ENCODE measurements around the gene PTCD1. TPM values are rescaled to one million over a fixed set of nuclear protein-coding genes. Genes with fewer than 3 reads are reported as not detected.

The PTCD1 gene
- total RNA-seq, 1 donor from 2014 or later: 6.1 TPM

GRCh38 chr7:99402854-99403253, 35.7 kb downstream of the PTCD1 start:
- H3K27ac ChIP-seq: no peak overlapping the region
- intact Hi-C loops (cut with DNase I): loop anchor here (10.0 kb wide), 1 partner anchor 258 kb away; the partner anchor contains the start of gene SMURF1
- peaks cover 0 to 59% of the 10 kb centered on the region in 2 donors for H3K36me3 ChIP-seq

GRCh38 chr7:99399597-99399996, 39.0 kb downstream of the PTCD1 start:
- no peaks in the 10 kb centered on the region for H3K27me3 ChIP-seq
- intact Hi-C loops (cut with DNase I): no loop called here
- H3K4me1 ChIP-seq: peaks cover 3% of the 10 kb centered on the region
- no peaks in the 10 kb centered on the region for H3K9me3 ChIP-seq
- no peak for DNase-seq (ENCODE audit: extremely low spot score in 2 of 2)
- peaks cover 0 to 90% of the 10 kb centered on the region in 2 donors for H3K36me3 ChIP-seq
- no peak overlapping the region for H3K4me3 ChIP-seq
- no peak overlapping the region for H3K27ac ChIP-seq
- no peak for TF ChIP-seq POLR2AphosphoS5 (IDR thresholded peaks at IDR 0.05; ENCODE audit: insufficient read depth in 1 of 2, low read depth in 1 of 2)

More at GRCh38 chr7:99402854-99403253, 35.7 kb downstream of the PTCD1 start:
- TF ChIP-seq POLR2AphosphoS5 (IDR thresholded peaks at IDR 0.05; ENCODE audit: insufficient read depth in 1 of 2, low read depth in 1 of 2): no peak
- TF ChIP-seq CTCF (IDR thresholded peaks at IDR 0.05): no peak
- TF ChIP-seq POLR2A (IDR thresholded peaks at IDR 0.05): no peak
- H3K9me3 ChIP-seq: no peaks in the 10 kb centered on the region
- no peak overlapping the region for H3K4me3 ChIP-seq
- peaks cover 36% of the 10 kb centered on the region for H3K4me1 ChIP-seq
- no peak for DNase-seq (ENCODE audit: extremely low spot score in 2 of 2)
- no peaks in the 10 kb centered on the region for H3K27me3 ChIP-seq

GRCh38 chr7:99398891-99399445, 39.6 kb downstream of the PTCD1 start:
- H3K4me3 ChIP-seq: no peak overlapping the region
- intact Hi-C loops (cut with DNase I): no loop called here
- TF ChIP-seq POLR2A (IDR thresholded peaks at IDR 0.05) (no peak), CTCF (IDR thresholded peaks at IDR 0.05) (no peak)
- DNase-seq (ENCODE audit: extremely low spot score in 2 of 2): no peak
- peaks cover 0 to 94% of the 10 kb centered on the region in 2 donors for H3K36me3 ChIP-seq
- no peaks in the 10 kb centered on the region for H3K27me3 ChIP-seq
- H3K27ac ChIP-seq: no peak overlapping the region
- H3K4me1 ChIP-seq: peaks cover 2% of the 10 kb centered on the region
- H3K9me3 ChIP-seq: no peaks in the 10 kb centered on the region

- Histone ChIP-seq H3K27ac (no peak overlapping the region), H3K36me3 (peaks cover 0 to 78% of the 10 kb centered on the region in 2 donors), H3K4me3 (no peak overlapping the region), H3K9me3 (no peaks in the 10 kb centered on the region), H3K4me1 (peaks cover 17% of the 10 kb centered on the region), H3K27me3 (no peaks in the 10 kb centered on the region)
- DNase-seq (ENCODE audit: extremely low spot score in 2 of 2): no peak
- intact Hi-C loops (cut with DNase I): no loop called here
- TF ChIP-seq POLR2AphosphoS5 (IDR thresholded peaks at IDR 0.05; ENCODE audit: insufficient read depth in 1 of 2, low read depth in 1 of 2): no peak
- no peak for TF ChIP-seq CTCF (IDR thresholded peaks at IDR 0.05)
- TF ChIP-seq POLR2A (IDR thresholded peaks at IDR 0.05): no peak
Measured at GRCh38 chr7:99397297-99397983, 41.2 kb downstream of the PTCD1 start.

- intact Hi-C loops (cut with DNase I): no loop called here
- Histone ChIP-seq H3K36me3 (peaks cover 0 to 71% of the 10 kb centered on the region in 2 donors), H3K27me3 (no peaks in the 10 kb centered on the region), H3K27ac (no peak overlapping the region), H3K4me1 (peaks cover 22% of the 10 kb centered on the region), H3K9me3 (no peaks in the 10 kb centered on the region), H3K4me3 (no peak overlapping the region)
- TF ChIP-seq CTCF (IDR thresholded peaks at IDR 0.05) (no peak), POLR2A (IDR thresholded peaks at IDR 0.05) (no peak), POLR2AphosphoS5 (IDR thresholded peaks at IDR 0.05; ENCODE audit: insufficient read depth in 1 of 2, low read depth in 1 of 2) (no peak)
- DNase-seq (ENCODE audit: extremely low spot score in 2 of 2): no peak
Measured at GRCh38 chr7:99396418-99397296, 41.9 kb downstream of the PTCD1 start.

Data from vagina (tissue), 2 donors.